MCF 10A (cell line): ENCODE results near the gene FANCC. TPM values are rescaled to one million over a fixed set of nuclear protein-coding genes. Genes with fewer than 3 reads are reported as not detected.

Source experiments
- BruUV-seq: library from RNA; stranded (reverse); fragments of 400-500 nt; replicated peaks from 2 replicates; lab custom pipeline; 2021; lab: Mats Ljungman, UMichigan
- CTCF ChIA-PET: fragments of 300-600 bp; sonication (Branson Sonifier 250); formaldehyde crosslinking; extraction: SDS; loops from one replicate; lab custom pipeline; 2021; ENCODE audit warnings: antibody characterized with exemption, inconsistent platforms; lab: Yijun Ruan, JAX
- POLR2A ChIA-PET: fragments of 300-600, 350-650 bp; sonication (Branson Sonifier 250); formaldehyde crosslinking; extraction: SDS; loops from one replicate; lab custom pipeline; 2020; ENCODE audit warnings: antibody characterized with exemption, inconsistent platforms; lab: Yijun Ruan, JAX
- DNase-seq: peaks from one replicate; pipeline ENCODE4 v3.0.0-alpha.2; 2018; ENCODE audit not compliant: unreplicated experiment
- H3K27ac Mint-ChIP-seq: one replicate; pipeline ENCODE4 v1.8.0; 2022; ENCODE audit warnings: mild to moderate bottlenecking, low read depth, mixed read lengths; ENCODE audit not compliant: unreplicated experiment
- H3K27me3 Mint-ChIP-seq: one replicate; pipeline ENCODE4 v1.8.0; 2022; ENCODE audit warnings: mixed read lengths; ENCODE audit not compliant: insufficient read depth, unreplicated experiment
- H3K36me3 Mint-ChIP-seq: one replicate; pipeline ENCODE4 v1.8.0; 2022; ENCODE audit warnings: mild to moderate bottlenecking, moderate library complexity, mixed read lengths; ENCODE audit not compliant: insufficient read depth, unreplicated experiment
- H3K4me1 Mint-ChIP-seq: one replicate; pipeline ENCODE4 v1.8.0; 2022; ENCODE audit warnings: mixed read lengths; ENCODE audit not compliant: insufficient read depth, unreplicated experiment
- H3K4me3 Mint-ChIP-seq: one replicate; pipeline ENCODE4 v1.8.0; 2022; ENCODE audit warnings: mild to moderate bottlenecking, moderate library complexity, mixed read lengths; ENCODE audit not compliant: unreplicated experiment
- H3K9me3 Mint-ChIP-seq: one replicate; pipeline ENCODE4 v1.8.0; 2022; ENCODE audit warnings: mixed read lengths; ENCODE audit not compliant: unreplicated experiment
- CTCF ChIP-seq: fragments of 200-600 bp; IDR thresholded peaks from one replicate; pipeline ENCODE4 v1.8.0; 2022; ENCODE audit warnings: antibody characterized with exemption, mild to moderate bottlenecking; ENCODE audit not compliant: unreplicated experiment
- intact Hi-C: fragments of 100-400 bp; cut with micrococcal nuclease; formaldehyde crosslinking; loops from 2 replicates; pipeline ENCODE4 v1.14.1; 2022
- total RNA-seq: library from RNA; stranded (reverse); gene quantifications from 2 replicates; pipeline ENCODE4 v1.2.3, GENCODE V29; 2022

FANCC gene
- total RNA-seq, 1 experiment from 2014 or later: 12.1 TPM

DNA sequence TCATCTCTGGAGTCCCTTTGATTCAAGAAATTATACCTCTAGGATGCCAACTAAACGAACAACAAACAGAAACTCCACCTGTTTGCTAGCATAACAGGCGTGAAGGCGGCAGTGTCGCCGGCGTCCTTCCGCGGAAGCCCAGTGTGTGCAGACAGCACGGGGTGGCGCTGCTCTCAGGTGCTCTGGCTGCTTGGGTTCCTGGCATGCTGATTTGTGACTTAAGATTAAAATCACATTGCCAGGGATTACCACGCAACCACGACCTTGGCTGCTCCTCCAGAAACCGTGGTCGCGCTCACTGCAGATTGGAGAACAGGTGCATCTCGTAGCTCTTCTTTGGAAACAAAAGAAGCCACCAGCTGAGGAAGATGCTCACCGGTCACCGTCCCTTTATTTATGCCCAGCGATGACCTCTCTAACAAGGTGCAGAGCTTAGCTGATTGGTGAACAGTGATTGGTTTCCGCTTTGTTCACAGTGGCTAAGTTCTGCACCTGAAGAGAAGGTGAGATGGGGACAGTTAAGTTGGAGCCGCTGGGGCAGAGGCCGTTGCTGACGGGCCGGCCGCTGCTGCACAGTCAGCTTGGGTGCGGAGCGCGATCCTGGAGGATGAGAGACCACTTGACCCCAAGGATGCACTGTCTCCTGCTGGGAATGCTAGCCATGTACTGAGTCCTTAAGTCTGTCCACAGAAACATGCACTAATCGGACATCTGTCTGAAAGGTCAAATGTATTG is 232.3 kb downstream of the FANCC start:
- no peak overlapping the region for H3K27ac Mint-ChIP-seq
- no peaks in the 10 kb centered on the region for H3K27me3 Mint-ChIP-seq
- H3K9me3 Mint-ChIP-seq: no peaks in the 10 kb centered on the region
- peaks cover 100% of the 10 kb centered on the region for H3K36me3 Mint-ChIP-seq
- no TSS peak for BruUV-seq
- no peak for DNase-seq
- H3K4me3 Mint-ChIP-seq: no peak overlapping the region
- TF ChIP-seq CTCF: no peak
- ChIA-PET CTCF (interaction anchor here (0.9 kb wide), 1 partner anchor 13 kb away, joined by 3 read pairs; no protein-coding TSS in a partner anchor), POLR2A (no interaction called here)
- intact Hi-C loops: no loop called here
- H3K4me1 Mint-ChIP-seq: peaks cover 5% of the 10 kb centered on the region

DNA sequence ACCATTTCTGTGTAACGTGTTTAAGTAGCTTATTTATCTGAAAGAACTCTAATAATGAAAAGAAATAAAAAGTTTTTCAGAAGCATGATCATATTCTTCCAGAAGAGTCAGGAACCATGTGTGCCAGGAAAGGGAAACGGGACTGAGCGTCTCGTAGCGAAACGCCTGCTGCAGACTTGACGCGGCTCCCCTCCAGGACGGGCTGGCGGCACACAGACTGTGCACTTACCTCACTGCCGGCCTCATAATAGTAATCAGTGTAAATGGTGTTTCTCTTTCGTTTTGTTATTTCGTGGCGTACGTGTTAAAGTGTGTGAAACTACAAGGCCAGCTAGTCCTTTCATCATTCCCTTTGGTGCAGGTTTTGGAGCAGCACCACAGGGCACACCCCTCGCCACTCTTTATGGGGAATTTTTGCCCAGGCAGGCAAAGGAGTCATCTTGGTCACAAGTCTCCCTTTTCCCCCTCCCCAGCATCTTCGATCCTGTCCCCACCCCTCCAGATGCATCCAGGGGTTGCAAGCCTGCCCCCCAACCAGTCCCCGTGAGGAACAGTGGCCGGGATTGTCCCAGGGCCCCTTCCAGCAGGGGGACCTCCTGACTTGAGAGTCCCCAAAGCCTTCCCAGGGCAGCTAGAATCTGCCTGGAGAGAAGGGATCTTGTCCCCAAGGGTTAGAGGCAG is 233.1 kb downstream of the FANCC start:
- TF ChIP-seq CTCF: no peak
- H3K27ac Mint-ChIP-seq: no peak overlapping the region
- H3K27me3 Mint-ChIP-seq: no peaks in the 10 kb centered on the region
- no peaks in the 10 kb centered on the region for H3K9me3 Mint-ChIP-seq
- no TSS peak for BruUV-seq
- H3K4me1 Mint-ChIP-seq: peaks cover 5% of the 10 kb centered on the region
- no peak overlapping the region for H3K4me3 Mint-ChIP-seq
- DNase-seq: no peak
- ChIA-PET POLR2A (interaction anchor here (0.8 kb wide), 1 partner anchor 44 kb away, joined by 3 read pairs; no protein-coding TSS in a partner anchor), CTCF (interaction anchor here (0.8 to 1.0 kb wide), 3 partner anchors 44 to 304 kb away, joined by 3 read pairs; no protein-coding TSS in a partner anchor)
- H3K36me3 Mint-ChIP-seq: peaks cover 100% of the 10 kb centered on the region
- intact Hi-C loops: no loop called here

- no peak for DNase-seq
- Mint-ChIP-seq H3K27ac (no peak overlapping the region), H3K9me3 (no peaks in the 10 kb centered on the region), H3K4me1 (no peaks in the 10 kb centered on the region), H3K36me3 (peaks cover 100% of the 10 kb centered on the region), H3K27me3 (no peaks in the 10 kb centered on the region), H3K4me3 (no peak overlapping the region)
- intact Hi-C loops: no loop called here
- no TSS peak for BruUV-seq
- no peak for TF ChIP-seq CTCF
- ChIA-PET POLR2A (interaction anchor here (0.8 kb wide), 1 partner anchor 42 kb away, joined by 3 read pairs; no protein-coding TSS in a partner anchor), CTCF (interaction anchor here (0.6 to 0.9 kb wide), 2 partner anchors 45 to 1286 kb away, joined by 3 read pairs; no protein-coding TSS in a partner anchor)
Observed at GRCh38 chr9:95083086-95083768, 234.3 kb downstream of the FANCC start.
